ENCODE measurements around the gene SEPTIN10. TPM values are rescaled to one million over a fixed set of nuclear protein-coding genes. Genes with fewer than 3 reads are reported as not detected.
A peak's percentile ranks its signal among the peaks of the same experiment; 100 is the strongest.

Gene SEPTIN10
- total and polyA plus RNA-seq, 2 experiments from 2014 or later: 52.3 to 85.1 TPM

- no peak overlapping the region for H3K4me2 ChIP-seq
- H3K4me1 ChIP-seq (ENCODE audit: insufficient read depth): no peaks in the 10 kb centered on the region
- no peaks in the 10 kb centered on the region for H3K27me3 Mint-ChIP-seq (ENCODE audit: insufficient read depth, low read depth, poor library complexity)
- no peaks in the 10 kb centered on the region; the same call in 1 of the 2 replicates for H3K9me2 ChIP-seq (ENCODE audit: insufficient read depth)
- H3K27ac Mint-ChIP-seq: no peak overlapping the region
- H3K4me3 Mint-ChIP-seq: no peak overlapping the region
- no peaks in the 10 kb centered on the region for H3K36me3 ChIP-seq (ENCODE audit: insufficient read depth)
- H3K4me3 ChIP-seq: no peak overlapping the region
- H3F3A ChIP-seq (replicated peaks; ENCODE audit: low read depth): no peaks in the 10 kb centered on the region
- no peak for TF ChIP-seq CTCF (conservative IDR thresholded peaks at IDR 0.05; ENCODE audit: low read depth in 2 of 2)
- no peak for TF ChIP-seq ETS1 (IDR thresholded peaks at IDR 0.05)
- no peak for TF ChIP-seq POLR2AphosphoS5 (IDR thresholded peaks at IDR 0.05; ENCODE audit: low read depth)
- ATAC-seq (no peak), DNase-seq (ENCODE audit: low spot score) (no peak)
- H3K4me1 Mint-ChIP-seq: peaks cover 2% of the 10 kb centered on the region; the same call in 1 of the 3 replicates
- no peak overlapping the region for H2AFZ ChIP-seq
- no peaks in the 10 kb centered on the region for H3K27me3 ChIP-seq (ENCODE audit: insufficient read depth)
- no peaks in the 10 kb centered on the region for H3K9me3 Mint-ChIP-seq
- no peaks in the 10 kb centered on the region for H3K79me2 ChIP-seq (replicated peaks; ENCODE audit: insufficient read depth)
- H3K36me3 Mint-ChIP-seq (ENCODE audit: low read depth): no peaks in the 10 kb centered on the region
- H4K20me1 ChIP-seq (replicated peaks; ENCODE audit: insufficient read depth): no peaks in the 10 kb centered on the region
- no peak overlapping the region for H3K27ac ChIP-seq (ENCODE audit: low read depth)
Measured at GRCh38 chr2:109636317-109636716, 22.6 kb upstream of the SEPTIN10 start.

GRCh38 chr2:109635426-109636304 is 21.9 kb upstream of the SEPTIN10 start:
- no peak for ATAC-seq
- H3F3A ChIP-seq (replicated peaks; ENCODE audit: low read depth): no peaks in the 10 kb centered on the region
- TF ChIP-seq REST (IDR thresholded peaks at IDR 0.05; ENCODE audit: unreplicated experiment) (no peak), CREB1 (CRISPR knock-in tag; IDR thresholded peaks at IDR 0.05; ENCODE audit: low read depth) (no peak), ZNF114 (CRISPR knock-in tag; IDR thresholded peaks at IDR 0.05) (no peak), EZH2 (IDR thresholded peaks at IDR 0.05; ENCODE audit: low read depth, unreplicated experiment) (no peak), POLR2AphosphoS5 (IDR thresholded peaks at IDR 0.05; ENCODE audit: low read depth) (no peak), ZNF331 (CRISPR knock-in tag; IDR thresholded peaks at IDR 0.05; ENCODE audit: low read depth) (no peak), JUNB (IDR thresholded peaks at IDR 0.05; ENCODE audit: unreplicated experiment) (no peak), NANOG (IDR thresholded peaks at IDR 0.05; ENCODE audit: borderline replicate concordance) (no peak), STAT1 (IDR thresholded peaks at IDR 0.05; ENCODE audit: unreplicated experiment) (no peak)

More at GRCh38 chr2:109635426-109636304, 21.9 kb upstream of the SEPTIN10 start:
- Mint-ChIP-seq H3K36me3 (ENCODE audit: low read depth) (no peaks in the 10 kb centered on the region), H3K27ac (no peak overlapping the region), H3K4me3 (no peak overlapping the region), H3K27me3 (ENCODE audit: insufficient read depth, low read depth, poor library complexity) (no peaks in the 10 kb centered on the region), H3K4me1 (peaks cover 2% of the 10 kb centered on the region; the same call in 1 of the 3 replicates), H3K9me3 (no peaks in the 10 kb centered on the region)
- no peaks in the 10 kb centered on the region; the same call in 1 of the 2 replicates for H3K9me2 ChIP-seq (ENCODE audit: insufficient read depth)
- no peaks in the 10 kb centered on the region for H4K20me1 ChIP-seq (replicated peaks; ENCODE audit: insufficient read depth)
- DNase-seq (ENCODE audit: low spot score): no peak
- no peak overlapping the region for H3K4me2 ChIP-seq
- no peaks in the 10 kb centered on the region for H3K36me3 ChIP-seq (ENCODE audit: insufficient read depth)
- no peak overlapping the region for H3K4me3 ChIP-seq
- no peaks in the 10 kb centered on the region for H3K79me2 ChIP-seq (replicated peaks; ENCODE audit: insufficient read depth)
- H3K27me3 ChIP-seq (ENCODE audit: insufficient read depth): no peaks in the 10 kb centered on the region
- 0 out of 2 replicates have a peak overlapping the region, but pooled peaks have one; percentile 38 for H2AFZ ChIP-seq
- no peaks in the 10 kb centered on the region for H3K4me1 ChIP-seq (ENCODE audit: insufficient read depth)
- no peak overlapping the region for H3K27ac ChIP-seq (ENCODE audit: low read depth)
